OCI-LY7 (cell line): ENCODE results near the gene MPRIP. TPM values are rescaled to one million over a fixed set of nuclear protein-coding genes. Genes with fewer than 3 reads are reported as not detected.

Experiments
- BruUV-seq: library from RNA; stranded (reverse); fragments of 400-500 nt; replicated peaks from 2 replicates; lab custom pipeline; 2021; lab: Mats Ljungman, UMichigan
- CTCF ChIA-PET: fragments of 300-600 bp; sonication (Branson Sonifier 250); formaldehyde crosslinking; loops from one replicate; lab custom pipeline; 2022; ENCODE audit warnings: antibody characterized with exemption; ENCODE audit not compliant: unreplicated experiment; lab: Charles Lee
- POLR2A ChIA-PET: fragments of 300-600 bp; sonication (Branson Sonifier 250); formaldehyde crosslinking; loops from one replicate; lab custom pipeline; 2022; ENCODE audit warnings: antibody characterized with exemption; lab: Charles Lee
- DNase-seq: peaks from one replicate; pipeline ENCODE4 v3.0.0-alpha.2; 2015; ENCODE audit warnings: low spot score
- H2AFZ ChIP-seq: fragments of 200-600 bp; sonication (generic), shearing (Covaris generic); 2 replicates; pipeline ENCODE4 v1.6.1; 2014; ENCODE audit warnings: mild to moderate bottlenecking, antibody characterized with exemption, low read length, moderate library complexity
- H3K27ac ChIP-seq: fragments of 200-600 bp; sonication (generic); 2 replicates; pipeline ENCODE4 v1.5.1; 2014; ENCODE audit warnings: mixed run types, low read depth, mild to moderate bottlenecking, moderate library complexity, low read length, inconsistent platforms; ENCODE audit not compliant: poor library complexity, severe bottlenecking
- H3K36me3 ChIP-seq: fragments of 200-600 bp; sonication (generic); 2 replicates; pipeline ENCODE4 v1.6.1; 2014; ENCODE audit warnings: mild to moderate bottlenecking, antibody characterized with exemption, low read length, moderate library complexity, mixed read lengths; ENCODE audit not compliant: insufficient read depth
- H3K4me1 ChIP-seq: fragments of 200-600 bp; sonication (generic); 2 replicates; pipeline ENCODE4 v1.5.1; 2014; ENCODE audit warnings: mild to moderate bottlenecking, low read length; ENCODE audit not compliant: insufficient read depth, poor library complexity, severe bottlenecking
- H3K4me2 ChIP-seq: fragments of 200-600 bp; sonication (generic); 2 replicates; pipeline ENCODE4 v1.6.1; 2014; ENCODE audit warnings: mild to moderate bottlenecking, low read length
- H3K4me3 ChIP-seq: fragments of 200-600 bp; sonication (generic); 2 replicates; pipeline ENCODE4 v1.5.1; 2014; ENCODE audit warnings: mild to moderate bottlenecking, low read depth, low read length; ENCODE audit not compliant: poor library complexity, severe bottlenecking
- H3K79me2 ChIP-seq: fragments of 200-600 bp; sonication (generic); 2 replicates; pipeline ENCODE4 v1.6.1; 2016; ENCODE audit warnings: low read depth, mild to moderate bottlenecking, low read length, moderate library complexity, mixed read lengths; ENCODE audit not compliant: insufficient read depth
- H3K9me2 ChIP-seq: fragments of 200-600 bp; sonication (generic); 2 replicates; pipeline ENCODE4 v1.6.1; 2016; ENCODE audit warnings: mild to moderate bottlenecking, low read length, mixed read lengths; ENCODE audit not compliant: insufficient read depth
- H3K9me3 ChIP-seq: fragments of 200-600 bp; sonication (generic); 2 replicates; pipeline ENCODE4 v1.6.1; 2014; ENCODE audit warnings: mild to moderate bottlenecking, mixed run types, low read length, mixed read lengths
- H4K20me1 ChIP-seq: fragments of 200-600 bp; sonication (generic); 2 replicates; pipeline ENCODE4 v1.6.1; 2014; ENCODE audit warnings: mild to moderate bottlenecking, antibody characterized with exemption, low read length, moderate library complexity, mixed read lengths; ENCODE audit not compliant: insufficient read depth
- EZH2phosphoT487 ChIP-seq: fragments of 200-600 bp; sonication (generic); IDR thresholded peaks from 2 replicates; pipeline ENCODE4 v1.6.1; 2018; ENCODE audit warnings: low read depth, borderline replicate concordance, mild to moderate bottlenecking, mixed run types, antibody characterized with exemption, low read length, moderate library complexity, mixed read lengths
- intact Hi-C: fragments of 100-400 bp; cut with micrococcal nuclease; formaldehyde crosslinking; loops from one replicate; pipeline ENCODE4 v1.10.0; 2022; ENCODE audit not compliant: unreplicated experiment
- total RNA-seq, 2 experiments: library from RNA; depleted of rRNA in 1 of 2; stranded (reverse); fragments of >200 nt in 1 of 2; shearing (Covaris generic) in 1 of 2; gene quantifications; 2 replicates each; pipeline ENCODE4 v1.2.3, GENCODE V29; 2014 to 2022
- TF ChIP-seq, protein P1 (sequence below): fragments of 200-600 bp; sonication (generic); conservative IDR thresholded peaks from 2 replicates; pipeline ENCODE4 v1.5.1; 2014; ENCODE audit warnings: mild to moderate bottlenecking, antibody characterized with exemption, low read length, moderate library complexity, mixed read lengths

MPRIP gene
- total RNA-seq, 2 experiments from 2014 or later = 73.3 to 109 TPM

- H3K9me2 ChIP-seq = no peaks in the 10 kb centered on the region
- H3K9me3 ChIP-seq = no peaks in the 10 kb centered on the region
- no peak overlapping the region for H3K4me2 ChIP-seq
- H3K27ac ChIP-seq = no peak overlapping the region
- ChIA-PET CTCF (no interaction called here), POLR2A (no interaction called here)
- no peaks in the 10 kb centered on the region for H3K4me1 ChIP-seq
- intact Hi-C loops = no loop called here
- no peaks in the 10 kb centered on the region for H4K20me1 ChIP-seq
- H3K36me3 ChIP-seq = no peaks in the 10 kb centered on the region
- BruUV-seq = no TSS peak
- no peaks in the 10 kb centered on the region for H3K79me2 ChIP-seq
- TF ChIP-seq, protein P1, sequence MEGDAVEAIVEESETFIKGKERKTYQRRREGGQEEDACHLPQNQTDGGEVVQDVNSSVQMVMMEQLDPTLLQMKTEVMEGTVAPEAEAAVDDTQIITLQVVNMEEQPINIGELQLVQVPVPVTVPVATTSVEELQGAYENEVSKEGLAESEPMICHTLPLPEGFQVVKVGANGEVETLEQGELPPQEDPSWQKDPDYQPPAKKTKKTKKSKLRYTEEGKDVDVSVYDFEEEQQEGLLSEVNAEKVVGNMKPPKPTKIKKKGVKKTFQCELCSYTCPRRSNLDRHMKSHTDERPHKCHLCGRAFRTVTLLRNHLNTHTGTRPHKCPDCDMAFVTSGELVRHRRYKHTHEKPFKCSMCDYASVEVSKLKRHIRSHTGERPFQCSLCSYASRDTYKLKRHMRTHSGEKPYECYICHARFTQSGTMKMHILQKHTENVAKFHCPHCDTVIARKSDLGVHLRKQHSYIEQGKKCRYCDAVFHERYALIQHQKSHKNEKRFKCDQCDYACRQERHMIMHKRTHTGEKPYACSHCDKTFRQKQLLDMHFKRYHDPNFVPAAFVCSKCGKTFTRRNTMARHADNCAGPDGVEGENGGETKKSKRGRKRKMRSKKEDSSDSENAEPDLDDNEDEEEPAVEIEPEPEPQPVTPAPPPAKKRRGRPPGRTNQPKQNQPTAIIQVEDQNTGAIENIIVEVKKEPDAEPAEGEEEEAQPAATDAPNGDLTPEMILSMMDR = no peak
- no peak for TF ChIP-seq EZH2phosphoT487
- H2AFZ ChIP-seq = no peak overlapping the region
- no peak for DNase-seq
- no peak overlapping the region for H3K4me3 ChIP-seq
Observed at GRCh38 chr17:17019891-17020456, 22.3 kb upstream of the MPRIP start.

DNA sequence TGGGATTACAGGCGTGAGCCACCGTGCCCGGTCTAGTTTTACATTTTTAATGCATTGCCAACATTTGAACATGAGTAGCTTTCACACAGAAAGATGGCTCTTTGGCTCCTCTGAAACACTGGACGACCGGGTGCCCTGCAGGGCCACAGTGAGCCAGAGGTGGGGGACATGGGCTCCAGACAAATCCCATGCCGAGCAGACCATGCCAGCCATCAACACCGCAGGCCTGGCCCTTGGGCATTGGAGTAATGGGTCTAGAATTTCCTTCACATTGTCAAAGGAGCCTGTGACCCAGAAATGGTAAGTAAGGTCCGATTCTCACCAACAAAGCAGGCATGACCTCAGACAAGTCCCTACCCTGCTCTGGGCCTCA lies 21.4 kb upstream of the MPRIP start:
- BruUV-seq = no TSS peak
- Histone ChIP-seq H3K36me3 (no peaks in the 10 kb centered on the region), H3K4me1 (no peaks in the 10 kb centered on the region), H3K27ac (no peak overlapping the region), H3K4me2 (no peak overlapping the region), H4K20me1 (no peaks in the 10 kb centered on the region), H2AFZ (no peak overlapping the region), H3K4me3 (no peak overlapping the region), H3K9me3 (no peaks in the 10 kb centered on the region), H3K9me2 (no peaks in the 10 kb centered on the region), H3K79me2 (no peaks in the 10 kb centered on the region)
- DNase-seq = no peak
- intact Hi-C loops = no loop called here
- TF ChIP-seq, protein P1 = no peak
- no peak for TF ChIP-seq EZH2phosphoT487
- ChIA-PET POLR2A (no interaction called here), CTCF (no interaction called here)

DNA sequence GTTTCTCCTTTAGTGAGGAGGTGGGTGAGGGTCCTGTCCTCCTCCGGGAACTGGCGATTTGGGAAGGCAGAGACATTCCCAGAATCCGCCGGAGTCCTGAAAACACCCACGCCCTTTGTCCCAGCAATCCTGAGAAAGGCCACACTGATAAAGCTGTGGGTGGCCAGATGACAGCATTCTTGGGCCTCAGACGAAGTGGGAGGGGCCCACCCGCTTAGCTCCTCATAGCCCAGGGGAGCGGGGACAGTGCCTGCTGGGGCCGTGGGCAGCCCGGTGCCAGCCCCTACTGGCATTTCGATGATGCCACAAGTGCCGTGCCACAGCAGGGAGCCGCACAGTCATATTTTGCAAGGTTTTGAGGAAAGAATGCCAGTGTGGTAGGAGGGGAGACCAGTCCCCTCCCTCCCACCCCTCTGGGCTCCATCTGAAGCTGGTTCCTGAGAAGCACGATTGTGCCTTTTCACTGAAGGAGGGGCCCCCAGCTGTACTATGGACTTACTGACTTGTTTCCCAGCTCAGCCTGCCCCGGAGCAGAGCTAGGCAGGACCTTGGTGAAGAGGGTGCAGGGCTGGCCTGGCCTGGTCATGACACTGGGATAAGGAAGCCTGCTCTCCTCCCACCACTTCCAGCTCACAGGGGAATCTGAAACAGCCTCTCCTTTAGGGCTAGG lies 20.9 kb upstream of the MPRIP start:
- DNase-seq = no peak
- H3K9me3 ChIP-seq = no peaks in the 10 kb centered on the region
- H3K9me2 ChIP-seq = no peaks in the 10 kb centered on the region
- no peaks in the 10 kb centered on the region for H3K4me1 ChIP-seq
- no peak overlapping the region for H2AFZ ChIP-seq
- POLR2A ChIA-PET = no interaction called here
- no peaks in the 10 kb centered on the region for H3K36me3 ChIP-seq
- H3K79me2 ChIP-seq = no peaks in the 10 kb centered on the region
- H3K4me2 ChIP-seq = no peak overlapping the region
- no TSS peak for BruUV-seq
- intact Hi-C loops = no loop called here
- H3K4me3 ChIP-seq = no peak overlapping the region
- CTCF ChIA-PET = interaction anchor here (0.5 kb wide), 1 partner anchor 82 kb away, joined by 3 read pairs; no protein-coding TSS in a partner anchor
- no peak overlapping the region for H3K27ac ChIP-seq
- TF ChIP-seq, protein P1 = no peak
- no peak for TF ChIP-seq EZH2phosphoT487
- no peaks in the 10 kb centered on the region for H4K20me1 ChIP-seq
